ENCODE results near the gene MACROD2. TPM values are rescaled to one million over a fixed set of nuclear protein-coding genes. Genes with fewer than 3 reads are reported as not detected.

Gene MACROD2
- total RNA-seq, 1 experiment from 2014 or later, result 1.6 TPM

DNA sequence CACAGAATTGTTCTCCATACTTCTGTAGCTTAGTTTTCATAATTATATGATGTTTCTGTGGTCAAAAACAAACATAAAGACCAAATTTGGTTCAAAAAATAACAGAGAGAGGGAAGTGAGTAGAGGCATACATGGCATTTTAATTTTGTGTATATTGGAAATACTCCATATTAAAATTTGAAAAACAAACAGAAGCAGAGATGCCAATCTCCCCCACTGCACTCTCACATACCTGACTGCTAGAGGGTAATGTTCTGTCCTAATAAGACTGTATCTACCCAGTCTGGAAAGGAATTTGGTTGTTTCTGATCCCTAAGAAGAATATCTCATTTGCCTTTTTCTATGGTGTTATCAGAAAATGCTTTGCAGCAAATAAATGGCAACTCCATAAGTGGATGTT is 1301.1 kb downstream of the MACROD2 start:
- H3K27ac Mint-ChIP-seq, result no peak overlapping the region
- no peak overlapping the region for H3K23ac ChIP-seq (ENCODE audit: insufficient read length, low read depth, low read length)

More for the DNA sequence above, 1301.1 kb downstream of the MACROD2 start:
- Histone ChIP-seq H2BK15ac (ENCODE audit: low read depth, low read length) (no peak overlapping the region), H3K14ac (ENCODE audit: insufficient read depth, low read length) (no peak overlapping the region), H3K27me3 (ENCODE audit: insufficient read depth, low read length) (no peaks in the 10 kb centered on the region), H2BK5ac (ENCODE audit: insufficient read length, low read length) (no peak overlapping the region), H4K8ac (replicated peaks; ENCODE audit: insufficient read length, low read depth, low read length) (no peak overlapping the region), H4K5ac (ENCODE audit: insufficient read length, low read depth, low read length) (no peak overlapping the region), H3K9ac (ENCODE audit: extremely low read depth, insufficient read length, low read length) (no peak overlapping the region), H3K27ac (ENCODE audit: insufficient read length, low read depth, low read length) (no peak overlapping the region), H3K4me1 (ENCODE audit: insufficient read depth, low read length) (no peaks in the 10 kb centered on the region), H3K56ac (ENCODE audit: insufficient read length, low read depth, low read length) (no peak overlapping the region), H2BK12ac (ENCODE audit: insufficient read length, low read depth, low read length) (no peak overlapping the region), H3K23me2 (ENCODE audit: insufficient read length, low read depth, low read length, poor library complexity, severe bottlenecking) (no peaks in the 10 kb centered on the region), H3K79me1 (ENCODE audit: insufficient read depth, low read depth, low read length, poor library complexity, severe bottlenecking) (no peaks in the 10 kb centered on the region), H4K91ac (ENCODE audit: insufficient read length, low read depth, low read length) (no peak overlapping the region), H3K18ac (ENCODE audit: insufficient read length, low read depth, low read length) (no peak overlapping the region), H2AFZ (ENCODE audit: low read length) (no peak overlapping the region), H3K79me2 (ENCODE audit: insufficient read depth, low read length) (no peaks in the 10 kb centered on the region), H4K20me1 (ENCODE audit: control insufficient read depth, insufficient read depth, insufficient read length) (no peaks in the 10 kb centered on the region), H2BK20ac (ENCODE audit: low read depth, low read length, poor library complexity, severe bottlenecking) (no peak overlapping the region), H3K4me2 (ENCODE audit: insufficient read depth, insufficient read length, low read length) (no peak overlapping the region), H3T11ph (ENCODE audit: low read length) (no peak overlapping the region), H2BK120ac (ENCODE audit: low read depth, low read length, poor library complexity, severe bottlenecking) (no peak overlapping the region), H3K9me3 (ENCODE audit: control insufficient read depth, low read depth, low read length) (no peaks in the 10 kb centered on the region), H3K4ac (ENCODE audit: low read depth, low read length) (no peak overlapping the region), H2AK5ac (ENCODE audit: insufficient read length, low read length) (no peak overlapping the region)
- H3K4me3 Mint-ChIP-seq, result no peak overlapping the region
- no peaks in the 10 kb centered on the region; a peak in 2 of 7 replicates for H3K36me3 Mint-ChIP-seq (ENCODE audit: insufficient read depth in 1 of 3, low read depth in 3 of 3)
- no peaks in the 10 kb centered on the region; a peak in 2 of 5 replicates for H3K9me3 Mint-ChIP-seq
- no peak for DNase-seq
- peaks cover 0 to 2% of the 10 kb centered on the region in 2 experiments; a peak in 1 of 4 replicates for H3K4me1 Mint-ChIP-seq
- TF ChIP-seq, protein P1, sequence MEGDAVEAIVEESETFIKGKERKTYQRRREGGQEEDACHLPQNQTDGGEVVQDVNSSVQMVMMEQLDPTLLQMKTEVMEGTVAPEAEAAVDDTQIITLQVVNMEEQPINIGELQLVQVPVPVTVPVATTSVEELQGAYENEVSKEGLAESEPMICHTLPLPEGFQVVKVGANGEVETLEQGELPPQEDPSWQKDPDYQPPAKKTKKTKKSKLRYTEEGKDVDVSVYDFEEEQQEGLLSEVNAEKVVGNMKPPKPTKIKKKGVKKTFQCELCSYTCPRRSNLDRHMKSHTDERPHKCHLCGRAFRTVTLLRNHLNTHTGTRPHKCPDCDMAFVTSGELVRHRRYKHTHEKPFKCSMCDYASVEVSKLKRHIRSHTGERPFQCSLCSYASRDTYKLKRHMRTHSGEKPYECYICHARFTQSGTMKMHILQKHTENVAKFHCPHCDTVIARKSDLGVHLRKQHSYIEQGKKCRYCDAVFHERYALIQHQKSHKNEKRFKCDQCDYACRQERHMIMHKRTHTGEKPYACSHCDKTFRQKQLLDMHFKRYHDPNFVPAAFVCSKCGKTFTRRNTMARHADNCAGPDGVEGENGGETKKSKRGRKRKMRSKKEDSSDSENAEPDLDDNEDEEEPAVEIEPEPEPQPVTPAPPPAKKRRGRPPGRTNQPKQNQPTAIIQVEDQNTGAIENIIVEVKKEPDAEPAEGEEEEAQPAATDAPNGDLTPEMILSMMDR (conservative IDR thresholded peaks at IDR 0.05), result no peak
- no peaks in the 10 kb centered on the region for H3K27me3 Mint-ChIP-seq (ENCODE audit: low read depth)

All from H9 (cell line).